KG1 (cell line): ENCODE data around the gene WASF3.
A peak's percentile ranks its signal among the peaks of the same experiment; 100 is the strongest.
"Not testable (repeated sequence)": the region's sequence is repeated elsewhere in the genome, so short reads cannot be mapped to it uniquely, and the experiment has no call there.

Source experiments
- DNase-seq: peaks from one replicate; lab custom pipeline; 2025; lab: John Stamatoyannopoulos, UW

The WASF3 gene

GRCh38 chr13:26718146-26718545, 160.7 kb downstream of the WASF3 start:
- DNase-seq = no peak

- no peak for DNase-seq
Measured at GRCh38 chr13:26718872-26719271, 161.4 kb downstream of the WASF3 start.

GRCh38 chr13:26719356-26719945, 162.0 kb downstream of the WASF3 start:
- peak; percentile 38 for DNase-seq

GRCh38 chr13:26721251-26722121, 164.0 kb downstream of the WASF3 start:
- DNase-seq = peak; percentile 95

GRCh38 chr13:26722321-26722720, 164.8 kb downstream of the WASF3 start:
- DNase-seq = no peak

GRCh38 chr13:26723620-26724019, 166.1 kb downstream of the WASF3 start:
- DNase-seq = not testable (repeated sequence)

- no peak for DNase-seq
Measured at GRCh38 chr13:26726684-26727083, 169.2 kb downstream of the WASF3 start.

- no peak for DNase-seq
Measured at GRCh38 chr13:26727122-26727521, 169.6 kb downstream of the WASF3 start.

GRCh38 chr13:26727633-26728032, 170.2 kb downstream of the WASF3 start:
- DNase-seq = no peak

GRCh38 chr13:26735677-26736076, 178.2 kb downstream of the WASF3 start:
- no peak for DNase-seq
